Upper lobe of left lung (tissue), 6 donors: ENCODE results near the gene NGEF. TPM values are rescaled to one million over a fixed set of nuclear protein-coding genes. Genes with fewer than 3 reads are reported as not detected.
A peak's percentile ranks its signal among the peaks of the same experiment; 100 is the strongest.

ENCODE experiments used
- ATAC-seq, 2 donors: fragments of 200-7000 bp; cut with Tn5 transposase; one replicate each; pipeline ENCODE4 v1.9.1; 2022; ENCODE audit warnings: mild to moderate bottlenecking in 2 of 2, moderate library complexity in 2 of 2; ENCODE audit not compliant: low FRiP score in 2 of 2
- DNase-seq, 2 donors: peaks; one replicate each; pipeline ENCODE4 v3.0.0-alpha.2; 2019 to 2020
- H3K27ac ChIP-seq, 4 donors: fragments of 200-600 bp; sonication (generic); one replicate each; pipeline ENCODE4 v1.5.1; 2016 to 2019
- H3K27me3 ChIP-seq, 4 donors: fragments of 200-600 bp; sonication (generic); one replicate each; pipeline ENCODE4 v1.5.1; 2017 to 2019
- H3K36me3 ChIP-seq, 4 donors: fragments of 200-600 bp; sonication (generic); one replicate each; pipeline ENCODE4 v1.5.1; 2016 to 2019
- H3K4me1 ChIP-seq, 4 donors: fragments of 200-600 bp; sonication (generic); one replicate each; pipeline ENCODE4 v1.5.1; 2018 to 2019
- H3K4me3 ChIP-seq, 4 donors: fragments of 200-600 bp; sonication (generic); one replicate each; pipeline ENCODE4 v1.5.1; 2017 to 2019; ENCODE audit warnings: mild to moderate bottlenecking in 2 of 4, moderate library complexity in 1 of 4
- H3K9me3 ChIP-seq, 4 donors: fragments of 200-600 bp; sonication (generic); one replicate each; pipeline ENCODE4 v1.5.1; 2018 to 2019
- EP300 ChIP-seq, 4 donors: sonication (generic); formaldehyde crosslinking; IDR thresholded peaks; one replicate each; pipeline ENCODE4 v1.5.1; 2017; ENCODE audit warnings: antibody characterized with exemption in 4 of 4, control low read depth in 2 of 4
- POLR2A ChIP-seq, 4 donors: fragments of 450-650 bp; IDR thresholded peaks; one replicate each; pipeline ENCODE4 v1.5.1; 2016 to 2017; ENCODE audit warnings: antibody characterized with exemption in 4 of 4, mild to moderate bottlenecking in 2 of 4
- POLR2AphosphoS5 ChIP-seq, 2 donors: sonication (generic); formaldehyde crosslinking; IDR thresholded peaks; one replicate each; pipeline ENCODE4 v1.5.1; 2017; ENCODE audit warnings: antibody characterized with exemption in 2 of 2
- WGBS, 2 donors: methylation state at CpG; one replicate each; pipeline ENCODE4 v1.1.5; 2017 to 2018; 5-methylcytosine and 5-hydroxymethylcytosine counted together
- total RNA-seq, 6 donors: library from RNA; depleted of rRNA in 4 of 6; stranded (reverse); fragments of >200 nt in 4 of 6; gene quantifications; one replicate each; pipeline versions ENCODE4 v1.1.0 to v1.2.1, GENCODE V29; 2016 to 2021
- TF ChIP-seq, protein P1 (sequence below), 6 experiments: fragments of 450-650 bp in 4 of 6; fragments of 200-600 bp in 2 of 6; sonication (generic) in 2 of 6; IDR thresholded peaks; one replicate each; pipeline ENCODE4 v1.5.1; 2016 to 2019; ENCODE audit warnings: antibody characterized with exemption in 6 of 6
- donor health status: DM: no; HTN: no; CAD: no; lungs with moderate emphysema.
- donor health status: DM: no; HTN: yes; CAD: no; lungs with severe emphysema.

The NGEF gene
- total RNA-seq, 6 donors from 2014 or later, result 0.29 to 6.3 (median 0.98) TPM; not detected in 1

- Histone ChIP-seq H3K4me3 (no peak overlapping the region), H3K4me1 (peaks cover 16 to 25% (median 21%) of the 10 kb centered on the region in 4 donors), H3K36me3 (peaks cover 14 to 76% (median 37%) of the 10 kb centered on the region in 4 donors), H3K9me3 (no peaks in the 10 kb centered on the region), H3K27me3 (no peaks in the 10 kb centered on the region), H3K27ac (peak overlapping the region; percentile 9 to 59 (median 52))
- TF ChIP-seq, protein P1, sequence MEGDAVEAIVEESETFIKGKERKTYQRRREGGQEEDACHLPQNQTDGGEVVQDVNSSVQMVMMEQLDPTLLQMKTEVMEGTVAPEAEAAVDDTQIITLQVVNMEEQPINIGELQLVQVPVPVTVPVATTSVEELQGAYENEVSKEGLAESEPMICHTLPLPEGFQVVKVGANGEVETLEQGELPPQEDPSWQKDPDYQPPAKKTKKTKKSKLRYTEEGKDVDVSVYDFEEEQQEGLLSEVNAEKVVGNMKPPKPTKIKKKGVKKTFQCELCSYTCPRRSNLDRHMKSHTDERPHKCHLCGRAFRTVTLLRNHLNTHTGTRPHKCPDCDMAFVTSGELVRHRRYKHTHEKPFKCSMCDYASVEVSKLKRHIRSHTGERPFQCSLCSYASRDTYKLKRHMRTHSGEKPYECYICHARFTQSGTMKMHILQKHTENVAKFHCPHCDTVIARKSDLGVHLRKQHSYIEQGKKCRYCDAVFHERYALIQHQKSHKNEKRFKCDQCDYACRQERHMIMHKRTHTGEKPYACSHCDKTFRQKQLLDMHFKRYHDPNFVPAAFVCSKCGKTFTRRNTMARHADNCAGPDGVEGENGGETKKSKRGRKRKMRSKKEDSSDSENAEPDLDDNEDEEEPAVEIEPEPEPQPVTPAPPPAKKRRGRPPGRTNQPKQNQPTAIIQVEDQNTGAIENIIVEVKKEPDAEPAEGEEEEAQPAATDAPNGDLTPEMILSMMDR (IDR thresholded peaks at IDR 0.05), result no peak
- ATAC-seq (peak in 1 of 2 donors; percentile 27), DNase-seq (no peak)
- WGBS, 2 donors, result 50 to 60% methylated on average over 2 of the region's 2 CpGs
Measured at GRCh38 chr2:232838406-232838874, 174.6 kb downstream of the NGEF start.

GRCh38 chr2:232836934-232837333 is 176.1 kb downstream of the NGEF start:
- H3K9me3 ChIP-seq, result no peaks in the 10 kb centered on the region
- peaks cover 16 to 25% (median 21%) of the 10 kb centered on the region in 4 donors for H3K4me1 ChIP-seq
- H3K27ac ChIP-seq, result no peak overlapping the region
- ATAC-seq (no peak), DNase-seq (no peak)
- WGBS, 2 donors, result 94 to 97% methylated on average over 4 of the region's 4 CpGs
- H3K27me3 ChIP-seq, result no peaks in the 10 kb centered on the region
- no peak overlapping the region for H3K4me3 ChIP-seq
- peaks cover 24 to 80% (median 45%) of the 10 kb centered on the region in 4 donors for H3K36me3 ChIP-seq
- TF ChIP-seq, protein P1 (IDR thresholded peaks at IDR 0.05), result no peak
- TF ChIP-seq POLR2A (IDR thresholded peaks at IDR 0.05) (no peak), POLR2AphosphoS5 (IDR thresholded peaks at IDR 0.05) (no peak), EP300 (IDR thresholded peaks at IDR 0.05) (no peak)

- Histone ChIP-seq H3K27me3 (no peaks in the 10 kb centered on the region), H3K9me3 (no peaks in the 10 kb centered on the region), H3K4me1 (peaks cover 16 to 25% (median 21%) of the 10 kb centered on the region in 4 donors), H3K27ac (no peak overlapping the region), H3K36me3 (peaks cover 28 to 80% (median 50%) of the 10 kb centered on the region in 4 donors), H3K4me3 (no peak overlapping the region)
- ATAC-seq, result no peak
- TF ChIP-seq POLR2A (IDR thresholded peaks at IDR 0.05) (no peak), POLR2AphosphoS5 (IDR thresholded peaks at IDR 0.05) (no peak), EP300 (IDR thresholded peaks at IDR 0.05) (no peak)
- TF ChIP-seq, protein P1 (IDR thresholded peaks at IDR 0.05), result no peak
- DNase-seq, result no peak
- 70 to 87% methylated on average over 14 of the region's 14 CpGs for WGBS, 2 donors
Measured at GRCh38 chr2:232835687-232836208, 177.3 kb downstream of the NGEF start.

GRCh38 chr2:232833830-232834229 is 179.2 kb downstream of the NGEF start:
- WGBS, 2 donors, result 92 to 100% methylated on average over 1 of the region's 1 CpG
- H3K27me3 ChIP-seq, result no peaks in the 10 kb centered on the region
- H3K36me3 ChIP-seq, result peaks cover 28 to 82% (median 49%) of the 10 kb centered on the region in 4 donors
- DNase-seq (no peak), ATAC-seq (no peak)
- H3K4me3 ChIP-seq, result no peak overlapping the region
- no peaks in the 10 kb centered on the region for H3K9me3 ChIP-seq
- no peak overlapping the region for H3K27ac ChIP-seq
- TF ChIP-seq POLR2AphosphoS5 (IDR thresholded peaks at IDR 0.05), result no peak
- no peak for TF ChIP-seq EP300 (IDR thresholded peaks at IDR 0.05)
- TF ChIP-seq, protein P1 (IDR thresholded peaks at IDR 0.05), result no peak
- TF ChIP-seq POLR2A (IDR thresholded peaks at IDR 0.05), result no peak
- H3K4me1 ChIP-seq, result peaks cover 8 to 15% (median 13%) of the 10 kb centered on the region in 4 donors

DNA sequence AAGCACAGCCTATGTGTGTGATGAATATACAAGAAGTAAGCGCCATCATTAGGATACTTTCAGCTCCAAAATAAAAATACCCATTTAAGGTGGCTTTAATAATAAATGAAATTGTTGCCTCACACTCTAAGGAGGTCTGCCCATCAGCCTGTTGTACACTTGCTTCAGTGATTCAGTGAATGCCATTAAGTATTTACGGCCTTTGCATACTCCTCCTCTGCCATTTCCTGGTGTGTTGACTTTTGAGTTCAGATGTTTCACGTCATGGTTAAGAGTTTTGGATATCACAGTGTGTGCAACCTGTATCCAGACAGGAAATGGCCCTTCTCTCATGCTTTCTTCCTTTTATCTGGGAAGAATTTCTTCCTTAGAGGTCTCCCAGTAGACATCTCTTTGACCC is 181.6 kb downstream of the NGEF start:
- H3K27ac ChIP-seq, result no peak overlapping the region
- DNase-seq, result no peak

More for the DNA sequence above, 181.6 kb downstream of the NGEF start:
- no peaks in the 10 kb centered on the region for H3K27me3 ChIP-seq
- H3K4me3 ChIP-seq, result no peak overlapping the region
- TF ChIP-seq EP300 (IDR thresholded peaks at IDR 0.05) (no peak), POLR2AphosphoS5 (IDR thresholded peaks at IDR 0.05) (no peak), POLR2A (IDR thresholded peaks at IDR 0.05) (no peak)
- TF ChIP-seq, protein P1 (IDR thresholded peaks at IDR 0.05), result no peak
- 87 to 93% methylated on average over 3 of the region's 3 CpGs for WGBS, 2 donors
- H3K9me3 ChIP-seq, result no peaks in the 10 kb centered on the region
- no peak for ATAC-seq
- H3K36me3 ChIP-seq, result peaks cover 28 to 91% (median 45%) of the 10 kb centered on the region in 4 donors
- H3K4me1 ChIP-seq, result no peaks in the 10 kb centered on the region
